H9 (cell line): ENCODE results near the gene AXIN1. TPM values are rescaled to one million over a fixed set of nuclear protein-coding genes. Genes with fewer than 3 reads are reported as not detected.
A peak's percentile ranks its signal among the peaks of the same experiment; 100 is the strongest.

Experiments used
- DNase-seq: peaks from one replicate; pipeline ENCODE4 v3.0.0-alpha.2; 2017
- H2AFZ ChIP-seq: one replicate; pipeline ENCODE4 v1.6.1; 2013; ENCODE audit warnings: mild to moderate bottlenecking, low read length, control low read depth, moderate library complexity
- H2AK5ac ChIP-seq: 2 replicates; pipeline ENCODE4 v1.6.1; 2013; ENCODE audit warnings: low read length, control low read depth, mixed read lengths; ENCODE audit not compliant: insufficient read length
- H2BK120ac ChIP-seq: one replicate; pipeline ENCODE4 v1.6.1; 2013; ENCODE audit warnings: low read depth, mild to moderate bottlenecking, low read length, control low read depth, inconsistent platforms; ENCODE audit not compliant: poor library complexity, severe bottlenecking
- H2BK12ac ChIP-seq: 2 replicates; pipeline ENCODE4 v1.6.1; 2013; ENCODE audit warnings: low read length, control low read depth, mixed read lengths, low read depth; ENCODE audit not compliant: insufficient read length
- H2BK15ac ChIP-seq: 2 replicates; pipeline ENCODE4 v1.6.1; 2013; ENCODE audit warnings: low read depth, low read length, control low read depth
- H2BK20ac ChIP-seq: one replicate; pipeline ENCODE4 v1.6.1; 2013; ENCODE audit warnings: low read depth, mild to moderate bottlenecking, low read length, control low read depth, inconsistent platforms; ENCODE audit not compliant: poor library complexity, severe bottlenecking
- H2BK5ac ChIP-seq: 2 replicates; pipeline ENCODE4 v1.6.1; 2013; ENCODE audit warnings: low read length, control low read depth, mixed read lengths; ENCODE audit not compliant: insufficient read length
- H3K14ac ChIP-seq: 2 replicates; pipeline ENCODE4 v1.6.1; 2013; ENCODE audit warnings: low read length, control low read depth; ENCODE audit not compliant: insufficient read depth
- H3K18ac ChIP-seq: 2 replicates; pipeline ENCODE4 v1.6.1; 2013; ENCODE audit warnings: low read depth, mild to moderate bottlenecking, mixed read lengths, low read length, control low read depth; ENCODE audit not compliant: insufficient read length
- H3K23ac ChIP-seq: 2 replicates; pipeline ENCODE4 v1.6.1; 2013; ENCODE audit warnings: low read length, control low read depth, mixed read lengths, low read depth; ENCODE audit not compliant: insufficient read length
- H3K23me2 ChIP-seq: 2 replicates; pipeline ENCODE4 v1.6.1; 2013; ENCODE audit warnings: low read depth, mild to moderate bottlenecking, mixed read lengths, low read length, control low read depth; ENCODE audit not compliant: insufficient read length, poor library complexity, severe bottlenecking
- H3K27ac ChIP-seq: 2 replicates; pipeline ENCODE4 v1.5.1; 2013; ENCODE audit warnings: low read length, control low read depth, mixed read lengths, low read depth; ENCODE audit not compliant: insufficient read length
- H3K27me3 ChIP-seq: 2 replicates; pipeline ENCODE4 v1.6.1; 2013; ENCODE audit warnings: low read length, control low read depth, inconsistent platforms; ENCODE audit not compliant: insufficient read depth
- H3K4ac ChIP-seq: 2 replicates; pipeline ENCODE4 v1.6.1; 2013; ENCODE audit warnings: low read depth, mild to moderate bottlenecking, control low read depth, inconsistent platforms, low read length, moderate library complexity
- H3K4me1 ChIP-seq: 2 replicates; pipeline ENCODE4 v1.6.1; 2013; ENCODE audit warnings: low read length, control low read depth, inconsistent platforms; ENCODE audit not compliant: insufficient read depth
- H3K4me2 ChIP-seq: 2 replicates; pipeline ENCODE4 v1.6.1; 2013; ENCODE audit warnings: low read length, control low read depth, mixed read lengths; ENCODE audit not compliant: insufficient read length, insufficient read depth
- H3K56ac ChIP-seq: 2 replicates; pipeline ENCODE4 v1.6.1; 2013; ENCODE audit warnings: low read depth, mild to moderate bottlenecking, mixed read lengths, low read length, control low read depth; ENCODE audit not compliant: insufficient read length
- H3K79me1 ChIP-seq: 2 replicates; pipeline ENCODE4 v1.6.1; 2013; ENCODE audit warnings: low read depth, mild to moderate bottlenecking, moderate library complexity, low read length, control low read depth, inconsistent platforms; ENCODE audit not compliant: insufficient read depth, poor library complexity, severe bottlenecking
- H3K79me2 ChIP-seq: 2 replicates; pipeline ENCODE4 v1.6.1; 2013; ENCODE audit warnings: low read length, control low read depth, inconsistent platforms; ENCODE audit not compliant: insufficient read depth
- H3K9ac ChIP-seq: 2 replicates; pipeline ENCODE4 v1.6.1; 2013; ENCODE audit warnings: low read length, control low read depth, mixed read lengths; ENCODE audit not compliant: insufficient read length; ENCODE audit errors: extremely low read depth
- H3K9me3 ChIP-seq: one replicate; pipeline ENCODE4 v1.6.1; 2013; ENCODE audit warnings: low read depth, low read length, inconsistent platforms; ENCODE audit not compliant: control insufficient read depth
- H3T11ph ChIP-seq: one replicate; pipeline ENCODE4 v1.6.1; 2013; ENCODE audit warnings: mild to moderate bottlenecking, low read length, control low read depth, inconsistent platforms
- H4K20me1 ChIP-seq: one replicate; pipeline ENCODE4 v1.6.1; 2013; ENCODE audit not compliant: control insufficient read depth, insufficient read length, insufficient read depth
- H4K5ac ChIP-seq: 2 replicates; pipeline ENCODE4 v1.6.1; 2013; ENCODE audit warnings: low read depth, mild to moderate bottlenecking, mixed read lengths, low read length, control low read depth; ENCODE audit not compliant: insufficient read length
- H4K8ac ChIP-seq: replicated peaks from 2 replicates; pipeline ENCODE4 v1.6.1; 2013; ENCODE audit warnings: low read length, control low read depth, mixed read lengths, low read depth; ENCODE audit not compliant: insufficient read length
- H4K91ac ChIP-seq: 2 replicates; pipeline ENCODE4 v1.6.1; 2013; ENCODE audit warnings: low read depth, mild to moderate bottlenecking, moderate library complexity, mixed read lengths, low read length, control low read depth; ENCODE audit not compliant: insufficient read length
- H3K27ac Mint-ChIP-seq, 3 experiments: 2 replicates in 2 of 3; 3 replicates in 1 of 3; pipeline ENCODE4 v1.8.0; 2020 to 2021; ENCODE audit warnings: mixed read lengths in 3 of 3, mild to moderate bottlenecking in 1 of 3, moderate library complexity in 1 of 3
- H3K27me3 Mint-ChIP-seq: 2 replicates; pipeline ENCODE4 v1.8.0; 2021; ENCODE audit warnings: low read depth, mild to moderate bottlenecking, moderate library complexity, mixed read lengths
- H3K36me3 Mint-ChIP-seq, 3 experiments: 2 replicates in 2 of 3; 3 replicates in 1 of 3; pipeline ENCODE4 v1.8.0; 2020 to 2021; ENCODE audit warnings: low read depth in 3 of 3, mixed read lengths in 3 of 3; ENCODE audit not compliant: insufficient read depth in 1 of 3
- H3K4me1 Mint-ChIP-seq, 2 experiments: 2 replicates each; pipeline ENCODE4 v1.8.0; 2020; ENCODE audit warnings: mixed read lengths in 2 of 2
- H3K4me3 Mint-ChIP-seq, 2 experiments: 2 replicates in 1 of 2; 3 replicates in 1 of 2; pipeline ENCODE4 v1.8.0; 2020 to 2021; ENCODE audit warnings: mild to moderate bottlenecking in 2 of 2, mixed read lengths in 2 of 2, moderate library complexity in 1 of 2
- H3K9me3 Mint-ChIP-seq, 2 experiments: 2 replicates in 1 of 2; 3 replicates in 1 of 2; pipeline ENCODE4 v1.8.0; 2020; ENCODE audit warnings: mild to moderate bottlenecking in 2 of 2, mixed read lengths in 2 of 2, moderate library complexity in 1 of 2
- CTCF ChIP-seq: fragments of 200-600 bp; sonication (generic); conservative IDR thresholded peaks from 3 replicates; pipeline ENCODE4 v1.8.0; 2021; ENCODE audit warnings: antibody characterized with exemption, mild to moderate bottlenecking
- WGBS: extraction: QIAGEN DNeasy Blood & Tissue Kit; methylation state at CpG from one replicate; pipeline ENCODE4 v1.1.7; 2013; ENCODE audit warnings: missing lambda C conversion rate, low lambda C conversion rate, mixed read lengths; ENCODE audit not compliant: insufficient read length; ENCODE audit errors: extremely low coverage; 5-methylcytosine and 5-hydroxymethylcytosine counted together
- total RNA-seq: library from RNA; stranded (reverse); gene quantifications from 2 replicates; pipeline ENCODE4 v1.2.1, GENCODE V29; 2021

AXIN1 gene
- total RNA-seq, 1 experiment from 2014 or later = 50.9 TPM

GRCh38 chr16:383326-384051, 31.0 kb upstream of the AXIN1 start:
- Mint-ChIP-seq H3K4me1 (peaks cover 37 to 58% of the 10 kb centered on the region in 2 experiments), H3K27me3 (peaks cover 3% of the 10 kb centered on the region; the same call in 1 of the 2 replicates), H3K27ac (peak overlapping the region; percentile 69 to 91 (median 83); a peak in 5 of 7 replicates), H3K4me3 (peak overlapping the region; percentile 83 to 91), H3K9me3 (no peaks in the 10 kb centered on the region), H3K36me3 (peaks cover 0 to 12% (median 0%) of the 10 kb centered on the region in 3 experiments; a peak in 3 of 7 replicates)
- no peaks in the 10 kb centered on the region for H3K9me3 ChIP-seq
- no peak overlapping the region for H4K5ac ChIP-seq
- no CpG with 5 or more reads among the region's 33 CpGs for WGBS
- no peak overlapping the region for H4K8ac ChIP-seq
- no peak overlapping the region for H2BK15ac ChIP-seq
- no peaks in the 10 kb centered on the region; the same call in 1 of the 2 replicates for H3K4me1 ChIP-seq
- H3K14ac ChIP-seq = no peak overlapping the region
- H3K27ac ChIP-seq = peak overlapping the region; percentile 77
- peaks cover 9% of the 10 kb centered on the region for H3K23me2 ChIP-seq
- no peaks in the 10 kb centered on the region for H3K79me1 ChIP-seq
- H3K56ac ChIP-seq = no peak overlapping the region
- peak overlapping the region; percentile 0 for H3K9ac ChIP-seq
- no peaks in the 10 kb centered on the region for H4K20me1 ChIP-seq
- no peak overlapping the region for H2AK5ac ChIP-seq
- peak overlapping the region; percentile 71 for H3K4me2 ChIP-seq
- H2BK120ac ChIP-seq = no peak overlapping the region
- no peak overlapping the region for H2BK20ac ChIP-seq
- no peak overlapping the region for H3T11ph ChIP-seq
- H2AFZ ChIP-seq = no peak overlapping the region
- no peak overlapping the region for H3K23ac ChIP-seq
- peak; percentile 91 for DNase-seq
- no peak overlapping the region for H2BK5ac ChIP-seq
- no peak overlapping the region for H3K18ac ChIP-seq
- H4K91ac ChIP-seq = no peak overlapping the region
- no peak overlapping the region for H2BK12ac ChIP-seq
- H3K79me2 ChIP-seq = no peaks in the 10 kb centered on the region; the same call in 1 of the 2 replicates
- no peak; the same call in 2 of the 3 replicates for TF ChIP-seq CTCF
- no peaks in the 10 kb centered on the region for H3K27me3 ChIP-seq
- H3K4ac ChIP-seq = no peak overlapping the region
